ENCODE data around the gene CLCF1. TPM values are rescaled to one million over a fixed set of nuclear protein-coding genes. Genes with fewer than 3 reads are reported as not detected.

Gene CLCF1
- total RNA-seq, 4 donors from 2014 or later, result 2.2 to 3.3 (median 2.5) TPM

GRCh38 chr11:67345247-67345919 lies 28.0 kb downstream of the CLCF1 start:
- no peak overlapping the region for H3K4me3 ChIP-seq (ENCODE audit: low read depth, poor library complexity, severe bottlenecking)
- 60 to 69% methylated on average over 8 of the region's 8 CpGs for WGBS, 2 donors
- DNase-seq (ENCODE audit: low spot score in 2 of 2), result no peak
- intact Hi-C loops (cut with DNase I; ENCODE audit: low total_unique reads), result no loop called here
- no peak for TF ChIP-seq CTCF (IDR thresholded peaks at IDR 0.05)
- no peak for TF ChIP-seq POLR2A (IDR thresholded peaks at IDR 0.05)

GRCh38 chr11:67344264-67344663 lies 29.1 kb downstream of the CLCF1 start:
- intact Hi-C loops (cut with DNase I; ENCODE audit: low total_unique reads), result no loop called here
- TF ChIP-seq POLR2A (IDR thresholded peaks at IDR 0.05), result no peak
- H3K4me3 ChIP-seq (ENCODE audit: low read depth, poor library complexity, severe bottlenecking), result no peak overlapping the region
- DNase-seq (ENCODE audit: low spot score in 2 of 2), result no peak
- WGBS, 2 donors, result 90 to 93% methylated on average over 4 of the region's 4 CpGs

GRCh38 chr11:67337257-67337656 lies 36.1 kb downstream of the CLCF1 start:
- WGBS, 2 donors, result 91 to 95% methylated on average over 3 of the region's 3 CpGs

GRCh38 chr11:67332081-67332691 lies 41.2 kb downstream of the CLCF1 start:
- WGBS, 2 donors, result 83 to 86% methylated on average over 6 of the region's 6 CpGs
- no peak for TF ChIP-seq CTCF (IDR thresholded peaks at IDR 0.05)
- TF ChIP-seq POLR2A (IDR thresholded peaks at IDR 0.05), result no peak
- intact Hi-C loops (cut with DNase I; ENCODE audit: low total_unique reads), result no loop called here
- H3K4me3 ChIP-seq (ENCODE audit: low read depth, poor library complexity, severe bottlenecking), result no peak overlapping the region
- no peak for DNase-seq (ENCODE audit: low spot score in 2 of 2)

More at GRCh38 chr11:67337257-67337656, 36.1 kb downstream of the CLCF1 start:
- TF ChIP-seq POLR2A (IDR thresholded peaks at IDR 0.05) (no peak), CTCF (IDR thresholded peaks at IDR 0.05) (no peak)
- intact Hi-C loops (cut with DNase I; ENCODE audit: low total_unique reads), result no loop called here
- DNase-seq (ENCODE audit: low spot score in 2 of 2), result no peak
- H3K4me3 ChIP-seq (ENCODE audit: low read depth, poor library complexity, severe bottlenecking), result no peak overlapping the region

- no peak overlapping the region for H3K4me3 ChIP-seq (ENCODE audit: low read depth, poor library complexity, severe bottlenecking)
- WGBS, 2 donors, result 91 to 92% methylated on average over 7 of the region's 7 CpGs
- intact Hi-C loops (cut with DNase I; ENCODE audit: low total_unique reads), result no loop called here
- TF ChIP-seq CTCF (IDR thresholded peaks at IDR 0.05), result no peak
- no peak for TF ChIP-seq POLR2A (IDR thresholded peaks at IDR 0.05)
- no peak for DNase-seq (ENCODE audit: low spot score in 2 of 2)
Observed at GRCh38 chr11:67323526-67323925, 49.9 kb downstream of the CLCF1 start.

- DNase-seq (ENCODE audit: low spot score in 2 of 2), result no peak
- intact Hi-C loops (cut with DNase I; ENCODE audit: low total_unique reads), result no loop called here
- TF ChIP-seq POLR2A (IDR thresholded peaks at IDR 0.05) (no peak), CTCF (IDR thresholded peaks at IDR 0.05) (no peak)
- H3K4me3 ChIP-seq (ENCODE audit: low read depth, poor library complexity, severe bottlenecking), result no peak overlapping the region
- WGBS, 2 donors, result 91 to 95% methylated on average over 3 of the region's 3 CpGs
Observed at GRCh38 chr11:67322049-67322448, 51.3 kb downstream of the CLCF1 start.

All from lower leg skin (tissue), 4 donors.